ENCODE measurements around the gene GBP3.

GBP3 gene

GRCh38 chr1:89022167-89022959 lies at the start of gene GBP3:
GBP3 (minus strand) TSS chr1:89022866; CDS start chr1:89020721, 2,145 bp downstream.
- Histone ChIP-seq H3K4me3 (ENCODE audit: low read length) (no peak within 1 kb of the TSS), H3K27ac (ENCODE audit: low read length) (no peak within 1 kb of the TSS), H3K36me3 (ENCODE audit: control insufficient read depth, low read depth, low read length) (no peaks in the 10 kb centered on the region), H3K9ac (ENCODE audit: low read length) (no peak within 1 kb of the TSS), H3K4me1 (ENCODE audit: control insufficient read depth, low read depth, low read length) (peaks cover 3% of the 10 kb centered on the region), H3K9me3 (ENCODE audit: control insufficient read depth, low read depth, low read length) (no peaks in the 10 kb centered on the region), H3K27me3 (ENCODE audit: control insufficient read depth, insufficient read depth, low read length) (no peaks in the 10 kb centered on the region)

- no peaks in the 10 kb centered on the region for H3K27me3 ChIP-seq (ENCODE audit: control insufficient read depth, insufficient read depth, low read length)
- H3K4me3 ChIP-seq (ENCODE audit: low read length) = no peak overlapping the region
- no peak overlapping the region for H3K9ac ChIP-seq (ENCODE audit: low read length)
- H3K4me1 ChIP-seq (ENCODE audit: control insufficient read depth, low read depth, low read length) = no peaks in the 10 kb centered on the region
- no peaks in the 10 kb centered on the region for H3K9me3 ChIP-seq (ENCODE audit: control insufficient read depth, low read depth, low read length)
- no peak overlapping the region for H3K27ac ChIP-seq (ENCODE audit: low read length)
- H3K36me3 ChIP-seq (ENCODE audit: control insufficient read depth, low read depth, low read length) = no peaks in the 10 kb centered on the region
Observed at GRCh38 chr1:89070509-89070908, 47.8 kb upstream of the GBP3 start.

- H3K9ac ChIP-seq (ENCODE audit: low read length) = no peak overlapping the region
- H3K9me3 ChIP-seq (ENCODE audit: control insufficient read depth, low read depth, low read length) = no peaks in the 10 kb centered on the region
- H3K27ac ChIP-seq (ENCODE audit: low read length) = no peak overlapping the region
- no peak overlapping the region for H3K4me3 ChIP-seq (ENCODE audit: low read length)
- H3K36me3 ChIP-seq (ENCODE audit: control insufficient read depth, low read depth, low read length) = no peaks in the 10 kb centered on the region
- no peaks in the 10 kb centered on the region for H3K4me1 ChIP-seq (ENCODE audit: control insufficient read depth, low read depth, low read length)
- H3K27me3 ChIP-seq (ENCODE audit: control insufficient read depth, insufficient read depth, low read length) = no peaks in the 10 kb centered on the region
Observed at GRCh38 chr1:89069951-89070350, 47.3 kb upstream of the GBP3 start.

- Histone ChIP-seq H3K27me3 (ENCODE audit: control insufficient read depth, insufficient read depth, low read length) (no peaks in the 10 kb centered on the region), H3K27ac (ENCODE audit: low read length) (no peak overlapping the region), H3K4me3 (ENCODE audit: low read length) (no peak overlapping the region), H3K4me1 (ENCODE audit: control insufficient read depth, low read depth, low read length) (no peaks in the 10 kb centered on the region), H3K9me3 (ENCODE audit: control insufficient read depth, low read depth, low read length) (no peaks in the 10 kb centered on the region), H3K36me3 (ENCODE audit: control insufficient read depth, low read depth, low read length) (no peaks in the 10 kb centered on the region), H3K9ac (ENCODE audit: low read length) (no peak overlapping the region)
Observed at GRCh38 chr1:89068291-89068690, 45.6 kb upstream of the GBP3 start.

- H3K36me3 ChIP-seq (ENCODE audit: control insufficient read depth, low read depth, low read length) = no peaks in the 10 kb centered on the region
- H3K9ac ChIP-seq (ENCODE audit: low read length) = no peak within 1 kb of the TSS
- no peak within 1 kb of the TSS for H3K4me3 ChIP-seq (ENCODE audit: low read length)
- no peaks in the 10 kb centered on the region for H3K27me3 ChIP-seq (ENCODE audit: control insufficient read depth, insufficient read depth, low read length)
- H3K27ac ChIP-seq (ENCODE audit: low read length) = no peak within 1 kb of the TSS
- no peaks in the 10 kb centered on the region for H3K4me1 ChIP-seq (ENCODE audit: control insufficient read depth, low read depth, low read length)
- H3K9me3 ChIP-seq (ENCODE audit: control insufficient read depth, low read depth, low read length) = no peaks in the 10 kb centered on the region
Observed at GRCh38 chr1:89065079-89065868, 42.6 kb upstream of the GBP3 start, which contains the start of gene GBP1. GBP1 (minus strand) TSS chr1:89065208; CDS start chr1:89063234, 1,974 bp downstream.

GRCh38 chr1:89064632-89065031 lies 42.0 kb upstream of the GBP3 start:
- Histone ChIP-seq H3K4me3 (ENCODE audit: low read length) (no peak overlapping the region), H3K9me3 (ENCODE audit: control insufficient read depth, low read depth, low read length) (no peaks in the 10 kb centered on the region), H3K36me3 (ENCODE audit: control insufficient read depth, low read depth, low read length) (no peaks in the 10 kb centered on the region), H3K4me1 (ENCODE audit: control insufficient read depth, low read depth, low read length) (no peaks in the 10 kb centered on the region), H3K9ac (ENCODE audit: low read length) (no peak overlapping the region), H3K27ac (ENCODE audit: low read length) (no peak overlapping the region), H3K27me3 (ENCODE audit: control insufficient read depth, insufficient read depth, low read length) (no peaks in the 10 kb centered on the region)

- Histone ChIP-seq H3K9me3 (ENCODE audit: control insufficient read depth, low read depth, low read length) (no peaks in the 10 kb centered on the region), H3K27me3 (ENCODE audit: control insufficient read depth, insufficient read depth, low read length) (no peaks in the 10 kb centered on the region), H3K27ac (ENCODE audit: low read length) (no peak overlapping the region), H3K9ac (ENCODE audit: low read length) (no peak overlapping the region), H3K4me3 (ENCODE audit: low read length) (no peak overlapping the region), H3K36me3 (ENCODE audit: control insufficient read depth, low read depth, low read length) (no peaks in the 10 kb centered on the region), H3K4me1 (ENCODE audit: control insufficient read depth, low read depth, low read length) (no peaks in the 10 kb centered on the region)
Observed at GRCh38 chr1:89063094-89063493, 40.4 kb upstream of the GBP3 start.

GRCh38 chr1:89060091-89060490 lies 37.4 kb upstream of the GBP3 start:
- no peaks in the 10 kb centered on the region for H3K27me3 ChIP-seq (ENCODE audit: control insufficient read depth, insufficient read depth, low read length)
- H3K4me1 ChIP-seq (ENCODE audit: control insufficient read depth, low read depth, low read length) = no peaks in the 10 kb centered on the region
- no peak overlapping the region for H3K4me3 ChIP-seq (ENCODE audit: low read length)
- no peaks in the 10 kb centered on the region for H3K9me3 ChIP-seq (ENCODE audit: control insufficient read depth, low read depth, low read length)
- H3K36me3 ChIP-seq (ENCODE audit: control insufficient read depth, low read depth, low read length) = no peaks in the 10 kb centered on the region
- H3K27ac ChIP-seq (ENCODE audit: low read length) = no peak overlapping the region
- H3K9ac ChIP-seq (ENCODE audit: low read length) = no peak overlapping the region

GRCh38 chr1:89051955-89052312 lies 29.3 kb upstream of the GBP3 start:
- Histone ChIP-seq H3K4me1 (ENCODE audit: control insufficient read depth, low read depth, low read length) (no peaks in the 10 kb centered on the region), H3K9me3 (ENCODE audit: control insufficient read depth, low read depth, low read length) (no peaks in the 10 kb centered on the region), H3K27me3 (ENCODE audit: control insufficient read depth, insufficient read depth, low read length) (no peaks in the 10 kb centered on the region), H3K36me3 (ENCODE audit: control insufficient read depth, low read depth, low read length) (no peaks in the 10 kb centered on the region), H3K27ac (ENCODE audit: low read length) (no peak overlapping the region), H3K9ac (ENCODE audit: low read length) (no peak overlapping the region), H3K4me3 (ENCODE audit: low read length) (no peak overlapping the region)

- no peaks in the 10 kb centered on the region for H3K4me1 ChIP-seq (ENCODE audit: control insufficient read depth, low read depth, low read length)
- no peak overlapping the region for H3K4me3 ChIP-seq (ENCODE audit: low read length)
- H3K9ac ChIP-seq (ENCODE audit: low read length) = no peak overlapping the region
- no peaks in the 10 kb centered on the region for H3K36me3 ChIP-seq (ENCODE audit: control insufficient read depth, low read depth, low read length)
- H3K27ac ChIP-seq (ENCODE audit: low read length) = no peak overlapping the region
- H3K9me3 ChIP-seq (ENCODE audit: control insufficient read depth, low read depth, low read length) = no peaks in the 10 kb centered on the region
- no peaks in the 10 kb centered on the region for H3K27me3 ChIP-seq (ENCODE audit: control insufficient read depth, insufficient read depth, low read length)
Observed at GRCh38 chr1:89051300-89051954, 28.8 kb upstream of the GBP3 start.

GRCh38 chr1:89050649-89051033 lies 28.0 kb upstream of the GBP3 start:
- Histone ChIP-seq H3K4me1 (ENCODE audit: control insufficient read depth, low read depth, low read length) (no peaks in the 10 kb centered on the region), H3K27ac (ENCODE audit: low read length) (no peak overlapping the region), H3K36me3 (ENCODE audit: control insufficient read depth, low read depth, low read length) (no peaks in the 10 kb centered on the region), H3K9me3 (ENCODE audit: control insufficient read depth, low read depth, low read length) (no peaks in the 10 kb centered on the region), H3K27me3 (ENCODE audit: control insufficient read depth, insufficient read depth, low read length) (no peaks in the 10 kb centered on the region), H3K4me3 (ENCODE audit: low read length) (no peak overlapping the region), H3K9ac (ENCODE audit: low read length) (no peak overlapping the region)

All from iPS-18a (cell line).